Tibial artery (tissue), 4 donors: ENCODE results near the gene PPP1CA.

ENCODE experiments used
- DNase-seq, 2 donors: peaks; one replicate each; pipeline ENCODE4 v3.0.0-alpha.2; 2019
- H3K27ac ChIP-seq, 2 donors: fragments of 200-600 bp; sonication (generic) in 1 of 2; 1 replicate in 1 of 2; 2 replicates in 1 of 2; pipeline ENCODE4 v1.5.1; 2018 to 2019; ENCODE audit warnings: mild to moderate bottlenecking in 1 of 2
- H3K27me3 ChIP-seq, 2 donors: fragments of 200-600 bp; sonication (generic) in 1 of 2; one replicate each; pipeline versions ENCODE4 v1.5.1 to v1.6.0; 2016 to 2019
- H3K36me3 ChIP-seq, 3 donors: fragments of 200-600 bp; sonication (generic) in 2 of 3; one replicate each; pipeline ENCODE4 v1.5.1; 2016 to 2019; ENCODE audit warnings: mild to moderate bottlenecking in 2 of 3
- H3K4me1 ChIP-seq, 4 donors: fragments of 200-600 bp; sonication (generic) in 2 of 4; 1 replicate in 3 of 4; 2 replicates in 1 of 4; pipeline ENCODE4 v1.5.1; 2016 to 2019
- H3K4me3 ChIP-seq, 2 donors: fragments of 200-600 bp; sonication (generic) in 1 of 2; 1 replicate in 1 of 2; 2 replicates in 1 of 2; pipeline ENCODE4 v1.5.1; 2018 to 2019; ENCODE audit warnings: mild to moderate bottlenecking in 2 of 2
- H3K9me3 ChIP-seq, 3 donors: fragments of 200-600 bp; sonication (generic) in 1 of 3; one replicate each; pipeline ENCODE4 v1.5.1; 2016 to 2019
- intact Hi-C: fragments of 100-400 bp; cut with DNase I; formaldehyde crosslinking; loops from one replicate; pipeline ENCODE4 v1.15.0; 2023; ENCODE audit warnings: low total_unique reads
- TF ChIP-seq, protein P1 (sequence below), 2 experiments: fragments of 200-600 bp in 1 of 2; fragments of 450-650 bp in 1 of 2; IDR thresholded peaks; one replicate each; pipeline ENCODE4 v1.5.1; 2017 to 2019; ENCODE audit warnings: antibody characterized with exemption in 2 of 2, mild to moderate bottlenecking in 1 of 2, moderate library complexity in 1 of 2

Gene PPP1CA

DNA sequence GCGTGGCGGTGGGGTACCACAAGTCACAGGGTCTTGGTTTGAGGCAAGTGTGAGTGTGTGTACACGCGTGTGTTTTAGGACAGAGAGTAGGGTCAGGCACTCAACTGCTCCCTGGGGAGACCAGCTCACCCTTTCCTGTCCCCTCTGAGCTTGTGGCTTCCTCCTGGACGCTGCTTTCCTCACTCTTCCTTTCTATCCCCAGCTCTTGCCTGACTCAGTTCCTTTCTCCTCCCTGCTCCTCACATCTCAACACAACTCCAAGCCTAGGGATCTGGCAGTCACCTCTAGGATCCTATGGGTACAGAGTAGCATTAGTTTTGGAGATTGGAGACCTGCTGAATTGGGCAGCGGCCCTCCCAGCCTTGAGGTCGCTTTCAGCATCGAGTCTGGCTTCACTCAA is 32.4 kb downstream of the PPP1CA start:
- H3K27me3 ChIP-seq = no peaks in the 10 kb centered on the region
- peaks cover 0 to 15% (median 12%) of the 10 kb centered on the region in 3 donors for H3K36me3 ChIP-seq
- peaks cover 1 to 49% (median 44%) of the 10 kb centered on the region in 4 donors for H3K4me1 ChIP-seq
- peak overlapping the region in 1 of 2 donors; percentile 92 for H3K27ac ChIP-seq
- intact Hi-C loops = no loop called here
- no peak overlapping the region for H3K4me3 ChIP-seq
- no peak for DNase-seq
- H3K9me3 ChIP-seq = no peaks in the 10 kb centered on the region
- TF ChIP-seq, protein P1, sequence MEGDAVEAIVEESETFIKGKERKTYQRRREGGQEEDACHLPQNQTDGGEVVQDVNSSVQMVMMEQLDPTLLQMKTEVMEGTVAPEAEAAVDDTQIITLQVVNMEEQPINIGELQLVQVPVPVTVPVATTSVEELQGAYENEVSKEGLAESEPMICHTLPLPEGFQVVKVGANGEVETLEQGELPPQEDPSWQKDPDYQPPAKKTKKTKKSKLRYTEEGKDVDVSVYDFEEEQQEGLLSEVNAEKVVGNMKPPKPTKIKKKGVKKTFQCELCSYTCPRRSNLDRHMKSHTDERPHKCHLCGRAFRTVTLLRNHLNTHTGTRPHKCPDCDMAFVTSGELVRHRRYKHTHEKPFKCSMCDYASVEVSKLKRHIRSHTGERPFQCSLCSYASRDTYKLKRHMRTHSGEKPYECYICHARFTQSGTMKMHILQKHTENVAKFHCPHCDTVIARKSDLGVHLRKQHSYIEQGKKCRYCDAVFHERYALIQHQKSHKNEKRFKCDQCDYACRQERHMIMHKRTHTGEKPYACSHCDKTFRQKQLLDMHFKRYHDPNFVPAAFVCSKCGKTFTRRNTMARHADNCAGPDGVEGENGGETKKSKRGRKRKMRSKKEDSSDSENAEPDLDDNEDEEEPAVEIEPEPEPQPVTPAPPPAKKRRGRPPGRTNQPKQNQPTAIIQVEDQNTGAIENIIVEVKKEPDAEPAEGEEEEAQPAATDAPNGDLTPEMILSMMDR (IDR thresholded peaks at IDR 0.05) = no peak

DNA sequence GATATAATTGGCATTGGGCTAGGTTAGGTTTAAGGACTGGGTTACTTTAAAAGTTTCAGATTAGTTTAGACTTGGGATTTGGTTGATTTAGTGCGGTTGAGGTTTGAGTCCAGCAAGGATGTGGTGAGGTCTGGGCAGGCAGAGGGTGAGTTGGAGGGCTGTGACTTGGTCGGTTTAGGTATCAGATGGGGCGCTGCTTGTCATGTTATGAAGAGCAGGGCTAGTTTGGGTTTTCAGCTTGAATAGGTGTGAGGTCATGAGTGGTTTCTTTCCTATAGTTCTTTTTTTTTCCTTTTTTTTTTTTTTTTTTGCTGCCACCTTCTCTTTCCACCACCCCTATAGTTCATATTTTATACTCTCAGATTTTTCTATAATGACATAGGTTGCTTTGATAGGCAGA is 33.0 kb downstream of the PPP1CA start:
- Histone ChIP-seq H3K4me1 (peaks cover 0 to 42% (median 37%) of the 10 kb centered on the region in 4 donors), H3K4me3 (no peak overlapping the region), H3K27me3 (no peaks in the 10 kb centered on the region), H3K36me3 (peaks cover 0 to 15% (median 12%) of the 10 kb centered on the region in 3 donors), H3K9me3 (no peaks in the 10 kb centered on the region), H3K27ac (no peak overlapping the region)
- TF ChIP-seq, protein P1 (IDR thresholded peaks at IDR 0.05) = no peak
- DNase-seq = no peak
- intact Hi-C loops = no loop called here

DNA sequence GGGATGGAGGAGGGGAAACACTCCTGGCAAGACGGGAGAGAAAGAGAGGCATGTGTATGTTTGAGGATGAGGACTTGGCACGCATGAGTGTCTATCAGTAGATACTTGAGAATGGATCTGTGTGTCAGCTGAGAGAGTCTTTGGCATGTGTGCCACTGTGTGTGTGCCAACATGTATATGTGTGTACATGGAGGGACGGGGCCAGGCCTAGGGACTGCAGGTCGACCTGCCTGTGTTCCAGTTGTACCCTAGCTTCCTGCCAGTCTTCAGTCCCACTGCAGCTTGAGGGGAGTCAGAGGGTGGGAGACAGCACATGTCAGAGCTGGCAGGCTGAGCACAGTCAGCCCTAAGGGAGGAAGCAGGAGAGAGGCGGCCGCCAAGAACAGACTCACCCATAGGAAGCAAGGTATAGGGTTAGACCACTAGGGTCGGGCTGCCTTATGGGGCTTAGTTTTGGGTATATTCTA is 33.9 kb downstream of the PPP1CA start:
- peak overlapping the region in 1 of 2 donors; percentile 52 for H3K27ac ChIP-seq
- H3K4me1 ChIP-seq = peaks cover 0 to 40% (median 37%) of the 10 kb centered on the region in 4 donors
- no peak overlapping the region for H3K4me3 ChIP-seq
- no peaks in the 10 kb centered on the region for H3K9me3 ChIP-seq
- H3K36me3 ChIP-seq = peaks cover 0 to 15% (median 12%) of the 10 kb centered on the region in 3 donors
- no peak for DNase-seq
- intact Hi-C loops = no loop called here
- H3K27me3 ChIP-seq = no peaks in the 10 kb centered on the region
- TF ChIP-seq, protein P1 (IDR thresholded peaks at IDR 0.05) = no peak

DNA sequence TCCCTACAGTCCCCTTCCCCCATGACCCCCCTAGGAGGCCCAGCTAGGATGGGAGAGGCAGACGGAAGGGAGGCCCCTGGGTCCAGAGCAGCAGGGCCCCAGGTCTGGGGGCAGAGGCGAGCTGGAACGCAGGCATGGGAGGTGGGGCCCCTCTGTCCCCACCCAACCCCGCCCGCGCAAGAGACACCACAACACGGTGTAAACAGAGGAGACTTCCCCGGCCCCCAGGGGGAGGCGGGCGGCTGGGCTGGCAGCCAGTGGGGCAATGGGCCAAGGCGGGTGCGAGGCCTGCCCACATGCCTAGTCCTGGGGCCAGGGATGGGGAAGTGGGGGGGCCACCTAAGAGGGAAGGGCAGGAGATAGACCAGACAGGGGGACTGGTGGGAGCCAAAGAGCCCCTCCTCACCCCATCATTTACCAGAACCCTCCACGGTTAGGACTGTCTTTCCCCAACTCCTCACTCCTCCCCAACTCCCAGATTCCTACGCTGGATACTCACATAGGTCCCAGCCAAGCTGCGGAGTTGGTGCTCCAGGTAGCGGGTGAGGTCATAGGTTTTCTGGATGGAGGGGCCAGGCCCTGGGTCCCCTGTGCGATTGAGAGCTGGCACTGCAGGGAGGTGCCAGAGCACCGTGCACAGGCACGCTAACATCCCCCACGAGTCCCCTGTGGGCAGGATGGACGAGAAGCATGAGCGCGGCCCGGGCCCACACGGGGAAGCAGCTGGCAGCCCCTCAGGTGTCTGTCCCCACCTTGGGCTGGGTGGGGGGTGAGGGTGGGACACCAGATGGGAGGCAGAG is 34.5 kb downstream of the PPP1CA start:
- Histone ChIP-seq H3K4me3 (no peak overlapping the region), H3K4me1 (peaks cover 0 to 38% (median 35%) of the 10 kb centered on the region in 4 donors), H3K27ac (peak overlapping the region; percentile 52 to 64), H3K27me3 (no peaks in the 10 kb centered on the region), H3K36me3 (peaks cover 0 to 15% (median 12%) of the 10 kb centered on the region in 3 donors), H3K9me3 (no peaks in the 10 kb centered on the region)
- TF ChIP-seq, protein P1 (IDR thresholded peaks at IDR 0.05) = no peak
- no peak for DNase-seq
- intact Hi-C loops = no loop called here

DNA sequence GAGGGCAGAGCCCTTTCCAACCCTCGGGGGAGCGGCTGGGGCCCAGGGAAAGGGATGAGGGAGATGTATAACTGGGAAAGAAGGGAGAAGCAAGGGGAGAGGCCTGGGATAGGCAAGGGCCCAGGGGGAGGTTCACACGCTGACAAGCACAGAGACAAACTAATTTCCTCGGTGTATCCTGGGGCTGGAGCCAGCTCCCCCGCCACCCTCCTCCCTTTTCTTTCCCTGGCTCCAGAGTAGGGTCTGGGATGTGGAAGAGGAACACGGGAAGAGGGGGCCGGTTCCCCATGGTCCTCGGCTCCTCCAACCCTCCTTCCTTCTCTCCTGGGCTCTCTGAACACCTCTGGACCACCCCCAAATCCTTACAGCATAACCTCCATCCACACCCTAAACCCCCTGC is 35.1 kb downstream of the PPP1CA start:
- no peaks in the 10 kb centered on the region for H3K9me3 ChIP-seq
- no peak overlapping the region for H3K4me3 ChIP-seq
- no peaks in the 10 kb centered on the region for H3K27me3 ChIP-seq
- DNase-seq = no peak
- intact Hi-C loops = no loop called here
- peak overlapping the region; percentile 52 to 64 for H3K27ac ChIP-seq
- peaks cover 0 to 15% (median 12%) of the 10 kb centered on the region in 3 donors for H3K36me3 ChIP-seq
- peaks cover 0 to 32% (median 29%) of the 10 kb centered on the region in 4 donors for H3K4me1 ChIP-seq
- TF ChIP-seq, protein P1 (IDR thresholded peaks at IDR 0.05) = no peak
